Astrocyte of the spinal cord (primary cell): Measurements from ENCODE around the gene ATG7.

ENCODE experiments used
- DNase-seq: peaks from one replicate; pipeline ENCODE4 v3.0.0; 2011; ENCODE audit warnings: low read depth, low spot score
- H3K4me3 ChIP-seq: 2 replicates; pipeline ENCODE4 v1.5.1; 2011; ENCODE audit warnings: low read depth, mild to moderate bottlenecking, low read length, moderate library complexity
- in situ Hi-C: cut with HindIII; loops from 2 replicates; pipeline ENCODE4 v1.10.0; 2017; ENCODE audit warnings: low sequenced_read_pairs
- TF ChIP-seq, protein P1 (sequence below): IDR thresholded peaks from 2 replicates; pipeline ENCODE4 v1.5.1; 2012; ENCODE audit warnings: low read depth, mild to moderate bottlenecking, low read length, inconsistent platforms

The ATG7 gene

DNA sequence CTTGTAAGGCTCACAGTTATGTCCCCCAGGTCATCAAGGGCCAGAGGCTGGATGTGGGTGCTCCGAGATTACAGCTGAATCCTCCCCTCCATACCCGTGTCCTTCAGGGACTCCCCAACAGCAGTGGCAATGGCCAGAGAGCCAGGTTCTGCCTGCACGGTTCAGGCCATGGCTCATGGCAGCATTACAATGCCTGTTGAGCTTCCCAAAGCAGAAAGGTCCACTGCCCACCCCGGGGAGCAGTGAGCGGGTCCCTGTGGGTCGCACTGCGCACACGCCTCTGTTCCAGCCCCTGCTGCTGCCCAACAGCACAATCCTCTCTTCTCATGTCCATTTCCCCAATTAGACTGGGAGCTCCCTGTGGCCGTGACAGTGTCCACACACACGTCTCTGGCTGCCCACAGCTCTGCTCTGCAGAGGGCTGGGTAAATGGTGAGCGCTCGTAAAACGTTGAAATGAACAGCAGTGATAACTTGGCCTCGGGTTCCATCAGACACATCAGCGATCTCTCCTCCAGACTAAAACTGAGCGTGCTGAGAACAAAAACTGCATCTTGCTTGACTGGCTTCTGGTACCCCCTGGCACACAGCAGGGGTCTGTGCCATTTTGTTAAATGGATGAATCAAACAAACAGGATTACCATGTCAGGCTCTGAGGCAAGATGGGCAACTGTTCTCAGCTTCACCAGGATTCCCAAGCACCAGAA, 291.1 kb downstream of the ATG7 start:
- TF ChIP-seq, protein P1, sequence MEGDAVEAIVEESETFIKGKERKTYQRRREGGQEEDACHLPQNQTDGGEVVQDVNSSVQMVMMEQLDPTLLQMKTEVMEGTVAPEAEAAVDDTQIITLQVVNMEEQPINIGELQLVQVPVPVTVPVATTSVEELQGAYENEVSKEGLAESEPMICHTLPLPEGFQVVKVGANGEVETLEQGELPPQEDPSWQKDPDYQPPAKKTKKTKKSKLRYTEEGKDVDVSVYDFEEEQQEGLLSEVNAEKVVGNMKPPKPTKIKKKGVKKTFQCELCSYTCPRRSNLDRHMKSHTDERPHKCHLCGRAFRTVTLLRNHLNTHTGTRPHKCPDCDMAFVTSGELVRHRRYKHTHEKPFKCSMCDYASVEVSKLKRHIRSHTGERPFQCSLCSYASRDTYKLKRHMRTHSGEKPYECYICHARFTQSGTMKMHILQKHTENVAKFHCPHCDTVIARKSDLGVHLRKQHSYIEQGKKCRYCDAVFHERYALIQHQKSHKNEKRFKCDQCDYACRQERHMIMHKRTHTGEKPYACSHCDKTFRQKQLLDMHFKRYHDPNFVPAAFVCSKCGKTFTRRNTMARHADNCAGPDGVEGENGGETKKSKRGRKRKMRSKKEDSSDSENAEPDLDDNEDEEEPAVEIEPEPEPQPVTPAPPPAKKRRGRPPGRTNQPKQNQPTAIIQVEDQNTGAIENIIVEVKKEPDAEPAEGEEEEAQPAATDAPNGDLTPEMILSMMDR, result no peak
- H3K4me3 ChIP-seq, result no peak overlapping the region
- DNase-seq, result no peak
- in situ Hi-C loops, result no loop called here

DNA sequence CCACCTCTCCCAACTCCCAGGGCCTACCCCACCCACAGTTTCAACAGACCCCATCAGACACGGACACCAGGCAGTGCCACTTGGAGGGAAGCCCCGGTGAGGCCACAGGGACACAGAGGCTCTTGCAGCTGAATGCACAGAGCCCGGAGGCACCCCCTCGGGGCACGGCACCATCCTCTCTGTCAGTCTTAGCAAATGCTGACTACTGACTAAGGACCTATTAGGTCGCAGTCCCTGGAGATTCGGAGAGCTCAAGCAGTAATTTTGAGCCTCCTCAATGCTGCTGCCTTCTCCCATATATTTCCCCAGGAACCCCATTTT, 291.6 kb downstream of the ATG7 start:
- in situ Hi-C loops, result no loop called here
- TF ChIP-seq, protein P1, result no peak
- H3K4me3 ChIP-seq, result no peak overlapping the region
- DNase-seq, result no peak

DNA sequence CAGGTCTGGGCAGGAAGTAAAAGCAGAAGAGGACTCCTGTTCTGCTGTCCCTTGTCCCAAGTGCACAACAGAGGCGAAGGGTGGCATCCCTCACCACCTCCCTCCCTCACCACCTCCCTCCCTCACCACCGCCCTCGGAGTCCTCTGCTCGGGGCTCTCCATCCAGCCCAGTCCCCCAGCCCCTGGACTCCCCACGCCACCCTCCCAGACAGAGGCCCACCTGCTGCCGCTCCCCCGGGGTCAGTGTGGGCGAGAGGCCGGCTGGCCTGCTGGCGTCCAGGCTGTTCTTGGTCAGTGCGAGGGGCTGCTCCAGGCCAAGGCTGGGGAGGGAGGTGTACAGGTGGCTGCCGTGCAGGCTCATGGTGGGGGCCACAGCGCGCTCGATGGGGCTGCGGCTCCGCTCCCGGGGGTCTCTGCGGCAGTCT, 292.4 kb downstream of the ATG7 start:
- TF ChIP-seq, protein P1, result no peak
- no peak overlapping the region for H3K4me3 ChIP-seq
- in situ Hi-C loops, result no loop called here
- no peak for DNase-seq

DNA sequence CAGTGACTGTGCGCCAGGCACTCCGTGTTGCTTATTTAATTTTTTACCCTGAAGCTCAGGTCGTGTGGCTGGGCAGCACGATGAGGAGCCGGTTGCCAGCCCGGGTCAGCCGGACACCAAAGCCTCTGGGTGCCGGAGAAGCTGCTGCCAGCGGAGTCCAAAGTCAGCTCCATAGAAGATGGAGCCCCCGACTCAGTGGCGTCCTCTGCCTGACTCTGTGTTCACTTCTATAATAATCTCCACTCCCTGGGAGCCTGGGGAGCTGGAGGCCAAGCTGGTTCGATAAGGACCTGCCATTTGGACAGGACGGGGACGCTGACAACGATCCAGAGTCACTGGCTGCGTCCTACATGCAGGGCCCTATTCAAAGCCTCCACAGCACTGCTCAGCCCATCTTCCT, 292.9 kb downstream of the ATG7 start:
- in situ Hi-C loops, result no loop called here
- TF ChIP-seq, protein P1, result no peak
- no peak for DNase-seq
- no peak overlapping the region for H3K4me3 ChIP-seq

DNA sequence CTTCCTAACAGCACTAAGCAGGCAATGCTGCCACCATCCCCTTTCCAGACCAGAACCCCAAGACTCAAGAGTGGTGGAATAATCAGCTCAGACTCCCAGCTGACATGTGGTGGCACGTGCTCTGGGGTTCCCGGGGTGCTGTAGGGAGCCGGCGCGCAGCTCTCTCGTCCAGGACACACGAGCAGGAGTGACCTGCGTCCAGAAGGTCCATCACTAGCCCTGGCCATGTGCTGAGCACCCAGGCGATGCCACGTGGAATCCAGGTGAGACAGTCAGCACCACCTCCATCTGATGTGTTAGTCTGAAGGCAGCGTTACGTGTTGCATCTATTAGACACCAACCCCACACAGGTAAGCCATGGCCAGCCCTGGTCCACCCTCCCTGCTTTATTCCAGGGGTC, 293.3 kb downstream of the ATG7 start:
- H3K4me3 ChIP-seq, result no peak overlapping the region
- TF ChIP-seq, protein P1, result no peak
- DNase-seq, result no peak
- in situ Hi-C loops, result no loop called here

DNA sequence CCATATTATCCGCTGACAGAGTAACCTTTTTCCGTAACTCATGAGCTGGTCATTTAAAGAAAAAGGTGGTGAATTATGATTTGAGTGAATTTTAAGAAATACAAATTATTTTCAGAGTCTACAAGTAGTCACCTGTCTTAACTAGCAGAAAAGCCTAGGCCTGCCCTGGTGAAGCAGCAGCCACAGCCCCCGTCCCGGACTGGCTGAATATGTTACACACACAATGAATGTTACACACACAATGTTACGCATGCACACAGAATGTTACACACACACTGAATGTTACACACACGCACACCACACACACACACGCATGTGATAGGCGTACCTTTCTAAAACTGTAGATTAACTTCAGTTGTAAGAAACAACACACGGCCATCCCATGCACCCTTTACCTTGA, 293.7 kb downstream of the ATG7 start:
- in situ Hi-C loops, result no loop called here
- H3K4me3 ChIP-seq, result no peak overlapping the region
- TF ChIP-seq, protein P1, result no peak
- no peak for DNase-seq
